Bronchus fibroblast of lung (primary cell): ENCODE measurements around the gene ATXN7L1. TPM values are rescaled to one million over a fixed set of nuclear protein-coding genes. Genes with fewer than 3 reads are reported as not detected.

Source experiments
- total RNA-seq: library from RNA; depleted of rRNA; stranded (reverse); fragments of >200 nt; gene quantifications from 2 replicates; pipeline ENCODE4 v1.2.3, GENCODE V29; 2015

The ATXN7L1 gene
- 2.2 and 2.9 TPM in 2 replicates for total RNA-seq

GRCh38 chr7:105876091-105876963 is at the start of gene ATXN7L1:
TSS of gene ATXN7L1 (minus strand) at chr7:105876599. CDS start at chr7:105876558, 41 bp downstream.

GRCh38 chr7:105581066-105581811 is 295.2 kb downstream of the ATXN7L1 start, which contains the start of gene EFCAB10:
TSS of gene EFCAB10 (minus strand) at chr7:105581493. CDS start at chr7:105581463, 30 bp downstream.

Other genes starting within 250 kb of the ATXN7L1 start
- 2.2 and 2.9 TPM in 2 replicates for gene CDHR3, start 86.7 kb upstream of the ATXN7L1 start, total RNA-seq
- 38.5 and 45.2 TPM in 2 replicates for gene SYPL1, start 235.7 kb upstream of the ATXN7L1 start, total RNA-seq